H1 (cell line): Measurements from ENCODE around the gene KCNC4. TPM values are rescaled to one million over a fixed set of nuclear protein-coding genes. Genes with fewer than 3 reads are reported as not detected.

ENCODE experiments used
- BRCA1 ChIP-seq: IDR thresholded peaks from 2 replicates; pipeline ENCODE4 v1.6.1; 2012; ENCODE audit warnings: low read depth, low read length, improper control_type of control experiment
- polyA plus RNA-seq, 7 experiments: library from polyadenylated mRNA; depleted of rRNA in 3 of 7; stranded (reverse) in 5 of 7; unstranded in 2 of 7; fragments of >200 nt in 5 of 7; fragments of 200-250 nt in 2 of 7; gene quantifications; 1 replicate in 5 of 7; 2 replicates in 1 of 7; 4 replicates in 1 of 7; pipeline versions ENCODE4 v1.2.1 to v1.2.3, GENCODE V29; 2011 to 2013; ENCODE audit warnings: missing spikeins in 2 of 7, mixed read lengths in 2 of 7
- total RNA-seq: library from RNA; stranded (reverse); fragmentation: NEBNext Ultra II Directional; extraction: Animal tissue kit (Norgen Biotek cat#: 25700); gene quantifications from 2 replicates; pipeline ENCODE4 v1.2.1, GENCODE V29; 2021

The KCNC4 gene
- total and polyA plus RNA-seq, 2 of the 8 experiments (the other 6 are each of a cell fraction or from before 2014, with no cell fraction given): 8.1 to 11.2 TPM

- TF ChIP-seq BRCA1: no peak
Measured at GRCh38 chr1:110223127-110223526, 13.0 kb downstream of the KCNC4 start (continued).
